ENCODE data around the gene TCERG1. TPM values are rescaled to one million over a fixed set of nuclear protein-coding genes. Genes with fewer than 3 reads are reported as not detected.

TCERG1 gene
- total and polyA plus RNA-seq, 9 donors: 23.6 to 70.1 (median 47.2) TPM

GRCh38 chr5:146448783-146449519 lies 1.8 kb downstream of the TCERG1 start:
- Histone ChIP-seq H3K27ac (no peak overlapping the region), H3K27me3 (no peaks in the 10 kb centered on the region), H3K4me3 (peak overlapping the region; percentile 99), H3K36me3 (no peaks in the 10 kb centered on the region), H3K9me3 (no peaks in the 10 kb centered on the region), H3K4me1 (ENCODE audit: insufficient read depth) (peaks cover 4% of the 10 kb centered on the region)
- no peak for TF ChIP-seq EP300 (IDR thresholded peaks at IDR 0.05)
- no peak for TF ChIP-seq CTCF (IDR thresholded peaks at IDR 0.05)
- TF ChIP-seq POLR2A (IDR thresholded peaks at IDR 0.05): no peak
- 65 to 76% (median 65%) methylated on average over 6 of the region's 6 CpGs for WGBS, 3 donors
- no peak for DNase-seq
- intact Hi-C loops (cut with DNase I): no loop called here

GRCh38 chr5:146450002-146450401 lies 2.9 kb downstream of the TCERG1 start:
- intact Hi-C loops (cut with DNase I): no loop called here
- peaks cover 5% of the 10 kb centered on the region for H3K4me1 ChIP-seq (ENCODE audit: insufficient read depth)
- no peak overlapping the region for H3K27ac ChIP-seq
- no peaks in the 10 kb centered on the region for H3K36me3 ChIP-seq
- H3K9me3 ChIP-seq: no peaks in the 10 kb centered on the region
- 58 to 67% (median 63%) methylated on average over 3 of the region's 3 CpGs for WGBS, 3 donors
- H3K27me3 ChIP-seq: no peaks in the 10 kb centered on the region
- no peak for DNase-seq
- TF ChIP-seq EP300 (IDR thresholded peaks at IDR 0.05) (no peak), POLR2A (IDR thresholded peaks at IDR 0.05) (no peak), CTCF (IDR thresholded peaks at IDR 0.05) (no peak)
- H3K4me3 ChIP-seq: no peak overlapping the region

DNA sequence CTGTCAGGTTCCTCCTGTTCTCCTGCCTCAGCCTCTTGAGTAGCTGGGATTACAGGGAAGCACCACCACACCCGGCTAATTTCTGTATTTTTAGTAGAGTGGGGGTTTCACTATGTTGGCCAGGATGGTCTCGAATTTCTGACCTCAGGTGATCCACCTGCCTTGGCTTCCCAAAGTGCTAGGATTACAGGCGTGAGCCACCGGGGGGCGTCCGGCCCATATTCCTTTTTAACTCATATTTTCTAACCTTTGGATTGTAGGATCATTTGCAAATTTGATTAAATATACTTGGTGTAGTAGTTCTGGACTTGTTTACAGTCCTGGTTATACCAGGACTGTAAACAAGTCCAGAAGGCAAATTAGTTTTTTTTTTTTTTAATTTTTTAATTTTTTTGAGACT lies 4.3 kb downstream of the TCERG1 start:
- intact Hi-C loops (cut with DNase I): no loop called here
- TF ChIP-seq CTCF (IDR thresholded peaks at IDR 0.05) (no peak), EP300 (IDR thresholded peaks at IDR 0.05) (no peak), POLR2A (IDR thresholded peaks at IDR 0.05) (no peak)
- Histone ChIP-seq H3K9me3 (no peaks in the 10 kb centered on the region), H3K27ac (no peak overlapping the region), H3K27me3 (no peaks in the 10 kb centered on the region), H3K4me3 (no peak overlapping the region), H3K36me3 (no peaks in the 10 kb centered on the region), H3K4me1 (ENCODE audit: insufficient read depth) (peaks cover 5% of the 10 kb centered on the region)
- 84 to 88% (median 85%) methylated on average over 6 of the region's 6 CpGs for WGBS, 3 donors
- no peak for DNase-seq

- intact Hi-C loops (cut with DNase I): no loop called here
- WGBS, 3 donors: 43 to 53% (median 53%) methylated on average over 2 of the region's 2 CpGs
These were observed 10.3 kb downstream of the TCERG1 start for GRCh38 chr5:146457431-146457830.

More at GRCh38 chr5:146457431-146457830, 10.3 kb downstream of the TCERG1 start:
- Histone ChIP-seq H3K4me1 (ENCODE audit: insufficient read depth) (peaks cover 2% of the 10 kb centered on the region), H3K9me3 (no peaks in the 10 kb centered on the region), H3K4me3 (no peak overlapping the region), H3K27ac (no peak overlapping the region), H3K36me3 (no peaks in the 10 kb centered on the region), H3K27me3 (no peaks in the 10 kb centered on the region)
- TF ChIP-seq EP300 (IDR thresholded peaks at IDR 0.05) (no peak), POLR2A (IDR thresholded peaks at IDR 0.05) (no peak), CTCF (IDR thresholded peaks at IDR 0.05) (no peak)
- DNase-seq: no peak

Data from ovary (tissue), 9 donors.